H1 (cell line): ENCODE results near the gene SPACDR.

Experiments
- CBX8 ChIP-seq: fragments of 300-800, 300-1000 bp; sonication (generic); IDR thresholded peaks from 2 replicates; pipeline ENCODE4 v1.7.1; 2016; ENCODE audit warnings: low read depth, low read length, borderline replicate concordance
- CREB1 ChIP-seq: IDR thresholded peaks from 2 replicates; pipeline ENCODE4 v1.6.1; 2012; ENCODE audit warnings: inconsistent platforms
- EGR1 ChIP-seq: IDR thresholded peaks from 2 replicates; pipeline ENCODE4 v1.6.1; 2011; ENCODE audit warnings: low read depth, low read length, borderline replicate concordance
- HDAC2 ChIP-seq, 2 experiments: fragments of 300-600 bp in 1 of 2; sonication (generic) in 1 of 2; IDR thresholded peaks; 2 replicates each; pipeline ENCODE4 v1.6.1; 2011 to 2012; ENCODE audit warnings: low read depth in 2 of 2, low read length in 2 of 2, mild to moderate bottlenecking in 2 of 2, moderate library complexity in 2 of 2, borderline replicate concordance in 1 of 2, inconsistent platforms in 1 of 2
- NRF1 ChIP-seq: IDR thresholded peaks from 2 replicates; pipeline ENCODE4 v1.6.1; 2011; ENCODE audit warnings: mild to moderate bottlenecking, low read depth, low read length, improper control_type of control experiment
- POLR2AphosphoS5 ChIP-seq: IDR thresholded peaks from 2 replicates; pipeline ENCODE4 v1.6.1; 2011; ENCODE audit warnings: low read depth, low read length
- RAD21 ChIP-seq, 2 experiments: IDR thresholded peaks in 1 of 2; conservative IDR thresholded peaks in 1 of 2; 2 replicates each; pipeline ENCODE4 v1.6.1; 2011; ENCODE audit warnings: low read depth in 2 of 2, low read length in 2 of 2, improper control_type of control experiment in 1 of 2, inconsistent platforms in 1 of 2, mild to moderate bottlenecking in 1 of 2, moderate library complexity in 1 of 2
- TF ChIP-seq, protein P1 (sequence below), 3 experiments: IDR thresholded peaks; 1 replicate in 2 of 3; 2 replicates in 1 of 3; pipeline versions ENCODE4 v1.5.1 to v1.6.1; 2011; ENCODE audit warnings: low read length in 3 of 3, mild to moderate bottlenecking in 3 of 3, inconsistent platforms in 2 of 3, low read depth in 1 of 3, moderate library complexity in 1 of 3; ENCODE audit not compliant: insufficient read depth in 1 of 3; ENCODE audit errors: control extremely low read depth in 1 of 3

GRCh38 chr7:100483722-100484672, 19.9 kb upstream of the SPACDR start, which contains the start of gene NYAP1:
- TF ChIP-seq, protein P1, sequence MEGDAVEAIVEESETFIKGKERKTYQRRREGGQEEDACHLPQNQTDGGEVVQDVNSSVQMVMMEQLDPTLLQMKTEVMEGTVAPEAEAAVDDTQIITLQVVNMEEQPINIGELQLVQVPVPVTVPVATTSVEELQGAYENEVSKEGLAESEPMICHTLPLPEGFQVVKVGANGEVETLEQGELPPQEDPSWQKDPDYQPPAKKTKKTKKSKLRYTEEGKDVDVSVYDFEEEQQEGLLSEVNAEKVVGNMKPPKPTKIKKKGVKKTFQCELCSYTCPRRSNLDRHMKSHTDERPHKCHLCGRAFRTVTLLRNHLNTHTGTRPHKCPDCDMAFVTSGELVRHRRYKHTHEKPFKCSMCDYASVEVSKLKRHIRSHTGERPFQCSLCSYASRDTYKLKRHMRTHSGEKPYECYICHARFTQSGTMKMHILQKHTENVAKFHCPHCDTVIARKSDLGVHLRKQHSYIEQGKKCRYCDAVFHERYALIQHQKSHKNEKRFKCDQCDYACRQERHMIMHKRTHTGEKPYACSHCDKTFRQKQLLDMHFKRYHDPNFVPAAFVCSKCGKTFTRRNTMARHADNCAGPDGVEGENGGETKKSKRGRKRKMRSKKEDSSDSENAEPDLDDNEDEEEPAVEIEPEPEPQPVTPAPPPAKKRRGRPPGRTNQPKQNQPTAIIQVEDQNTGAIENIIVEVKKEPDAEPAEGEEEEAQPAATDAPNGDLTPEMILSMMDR (IDR thresholded peaks at IDR 0.05; ENCODE audit: control extremely low read depth in 1 of 3, insufficient read depth in 1 of 3, low read depth in 1 of 3, low read length in 3 of 3) = no peak
- no peak for TF ChIP-seq NRF1
- no peak for TF ChIP-seq POLR2AphosphoS5
- TF ChIP-seq RAD21 (IDR thresholded peaks at IDR 0.05 in 1 of 2, conservative IDR thresholded peaks at IDR 0.05 in 1 of 2; ENCODE audit: low read depth in 2 of 2, low read length in 2 of 2) = no peak
- TF ChIP-seq HDAC2 (IDR thresholded peaks at IDR 0.05; ENCODE audit: borderline replicate concordance in 1 of 2, low read depth in 2 of 2, low read length in 2 of 2) = no peak
- no peak for TF ChIP-seq EGR1
- no peak for TF ChIP-seq CBX8
- TF ChIP-seq CREB1 = no peak
